ENCODE data around the gene FAM204A. TPM values are rescaled to one million over a fixed set of nuclear protein-coding genes. Genes with fewer than 3 reads are reported as not detected.

Gene FAM204A
- total and polyA plus RNA-seq, 10 of the 15 experiments (the other 5 are each of a cell fraction or from before 2014, with no cell fraction given) = 24.5 to 96.0 (median 67.6) TPM

- TF ChIP-seq ZNF24 (IDR thresholded peaks at IDR 0.05) = no peak
Observed at GRCh38 chr10:118307859-118308258, 34.3 kb downstream of the FAM204A start (continued).

- RAD21 ChIA-PET (ENCODE audit: unreplicated experiment) = no interaction called here
- FAIRE-seq (no peak), DNase-seq (ENCODE audit: low read depth, low spot score) (no peak), ATAC-seq (no peak)
- no peaks in the 10 kb centered on the region for H3K79me2 ChIP-seq (ENCODE audit: control insufficient read depth, insufficient read depth, low read length)
- H3K27me3 ChIP-seq (replicated peaks in 1 of 2; ENCODE audit: control insufficient read depth in 2 of 2, insufficient read depth in 2 of 2, low read length in 1 of 2) = no peaks in the 10 kb centered on the region
- no peak overlapping the region for H3K9ac ChIP-seq (ENCODE audit: control insufficient read depth, insufficient read depth, low read length)
- no peak overlapping the region for H3K4me3 ChIP-seq
- POLR2A ChIA-PET = no interaction called here
- no peaks in the 10 kb centered on the region for H3K4me1 ChIP-seq (ENCODE audit: control insufficient read depth, insufficient read depth, low read length)
- SMC1A ChIA-PET (ENCODE audit: uncharacterized antibody, unreplicated experiment) = interaction anchor here (1.0 kb wide), 1 partner anchor 23 kb away, joined by 3 read pairs; no protein-coding TSS in a partner anchor
- in situ Hi-C loops (cut with MboI) = no loop called here
- BruUV-seq (replicated peaks) = no TSS peak
- no peak overlapping the region for H2AFZ ChIP-seq (ENCODE audit: control insufficient read depth, low read depth, low read length)
- H3K36me3 ChIP-seq (ENCODE audit: control insufficient read depth in 2 of 2, insufficient read depth in 2 of 2, low read length in 1 of 2) = peaks cover 2 to 20% of the 10 kb centered on the region in 2 experiments
- H4K20me1 ChIP-seq (ENCODE audit: control insufficient read depth, insufficient read depth) = no peaks in the 10 kb centered on the region
- intact Hi-C loops (cut with micrococcal nuclease; ENCODE audit: unreplicated experiment) = no loop called here
- no peaks in the 10 kb centered on the region for H3K9me3 ChIP-seq (replicated peaks; ENCODE audit: control insufficient read depth, insufficient read depth, low read length)
- no peak overlapping the region for H3K4me2 ChIP-seq (ENCODE audit: control insufficient read depth, insufficient read depth)
- TF ChIP-seq BHLHE40 (IDR thresholded peaks at IDR 0.05; ENCODE audit: borderline replicate concordance in 1 of 2, low read depth in 2 of 2, low read length in 1 of 2) (no peak), ZNF622 (IDR thresholded peaks at IDR 0.05) (no peak), IRF5 (IDR thresholded peaks at IDR 0.05; ENCODE audit: borderline replicate concordance) (no peak), RB1 (IDR thresholded peaks at IDR 0.05; ENCODE audit: borderline replicate concordance) (no peak), SKIL (IDR thresholded peaks at IDR 0.05; ENCODE audit: low read depth, poor library complexity, severe bottlenecking) (no peak), ZBTB4 (CRISPR knock-in tag; IDR thresholded peaks at IDR 0.05) (no peak), ATF2 (IDR thresholded peaks at IDR 0.05; ENCODE audit: low read length) (no peak), HDAC2 (IDR thresholded peaks at IDR 0.05) (no peak), E2F4 (IDR thresholded peaks at IDR 0.05; ENCODE audit: low read depth, low read length) (no peak)
- no peak overlapping the region for H3K27ac ChIP-seq (ENCODE audit: control insufficient read depth, insufficient read depth)
- CTCF ChIA-PET = no interaction called here
- WGBS (ENCODE audit: insufficient coverage, insufficient replicate concordance, low lambda C conversion rate, missing lambda C conversion rate) = 100% methylated on average over 1 of the region's 1 CpG
Observed at GRCh38 chr10:118307220-118307619, 34.9 kb downstream of the FAM204A start.
